ENCODE results near the gene MAOB.
"Not testable (repeated sequence)": the region's sequence is repeated elsewhere in the genome, so short reads cannot be mapped to it uniquely, and the experiment has no call there.

Gene MAOB

GRCh38 chrX:43728002-43728401 lies 154.2 kb downstream of the MAOB start:
- Histone ChIP-seq H3K27me3 (ENCODE audit: control insufficient read depth, low read length) (no peaks in the 10 kb centered on the region), H3K36me3 (ENCODE audit: control insufficient read depth, low read length) (no peaks in the 10 kb centered on the region), H3K4me2 (ENCODE audit: low read length) (no peak overlapping the region), H3K27ac (ENCODE audit: low read depth, low read length) (no peak overlapping the region), H3K4me1 (ENCODE audit: control insufficient read depth, low read length) (no peaks in the 10 kb centered on the region), H4K20me1 (ENCODE audit: control insufficient read depth, insufficient read depth, low read depth, low read length) (no peaks in the 10 kb centered on the region), H3F3A (ENCODE audit: control insufficient read depth, insufficient read depth) (no peaks in the 10 kb centered on the region), H3K79me2 (ENCODE audit: control insufficient read depth, low read length) (no peaks in the 10 kb centered on the region), H3K4me3 (ENCODE audit: low read length) (no peak overlapping the region), H3K9me3 (ENCODE audit: control insufficient read depth, insufficient read depth, low read length) (no peaks in the 10 kb centered on the region), H3K9me2 (replicated peaks; ENCODE audit: control insufficient read depth, low read length) (no peaks in the 10 kb centered on the region)
- no peak for TF ChIP-seq CTCF (IDR thresholded peaks at IDR 0.05; ENCODE audit: low read depth, low read length, poor library complexity, severe bottlenecking)

- not testable (repeated sequence) for H3K9me3 ChIP-seq (ENCODE audit: control insufficient read depth, insufficient read depth, low read length); H4K20me1 ChIP-seq (ENCODE audit: control insufficient read depth, insufficient read depth, low read depth, low read length); H3K27me3 ChIP-seq (ENCODE audit: control insufficient read depth, low read length); H3K27ac ChIP-seq (ENCODE audit: low read depth, low read length); H3K36me3 ChIP-seq (ENCODE audit: control insufficient read depth, low read length); H3K4me1 ChIP-seq (ENCODE audit: control insufficient read depth, low read length); H3F3A ChIP-seq (ENCODE audit: control insufficient read depth, insufficient read depth); H3K4me2 ChIP-seq (ENCODE audit: low read length); H3K79me2 ChIP-seq (ENCODE audit: control insufficient read depth, low read length); H3K9me2 ChIP-seq (replicated peaks; ENCODE audit: control insufficient read depth, low read length); H3K4me3 ChIP-seq (ENCODE audit: low read length)
These were observed 155.0 kb downstream of the MAOB start for GRCh38 chrX:43727254-43727653.

GRCh38 chrX:43725227-43725626 lies 157.0 kb downstream of the MAOB start:
- not testable (repeated sequence) for H3K27me3 ChIP-seq (ENCODE audit: control insufficient read depth, low read length)

GRCh38 chrX:43720961-43721360 lies 161.3 kb downstream of the MAOB start:
- Histone ChIP-seq H3K4me1 (ENCODE audit: control insufficient read depth, low read length) (no peaks in the 10 kb centered on the region), H3K27ac (ENCODE audit: low read depth, low read length) (no peak overlapping the region), H3F3A (ENCODE audit: control insufficient read depth, insufficient read depth) (no peaks in the 10 kb centered on the region), H3K9me3 (ENCODE audit: control insufficient read depth, insufficient read depth, low read length) (no peaks in the 10 kb centered on the region), H3K27me3 (ENCODE audit: control insufficient read depth, low read length) (no peaks in the 10 kb centered on the region), H3K79me2 (ENCODE audit: control insufficient read depth, low read length) (no peaks in the 10 kb centered on the region), H4K20me1 (ENCODE audit: control insufficient read depth, insufficient read depth, low read depth, low read length) (no peaks in the 10 kb centered on the region), H3K4me3 (ENCODE audit: low read length) (no peak overlapping the region), H3K9me2 (replicated peaks; ENCODE audit: control insufficient read depth, low read length) (no peaks in the 10 kb centered on the region), H3K4me2 (ENCODE audit: low read length) (no peak overlapping the region), H3K36me3 (ENCODE audit: control insufficient read depth, low read length) (no peaks in the 10 kb centered on the region)
- TF ChIP-seq EZH2phosphoT487 (IDR thresholded peaks at IDR 0.05; ENCODE audit: borderline replicate concordance, low read length): no peak
- no peak for TF ChIP-seq CTCF (IDR thresholded peaks at IDR 0.05; ENCODE audit: low read depth, low read length, poor library complexity, severe bottlenecking)

More at GRCh38 chrX:43725227-43725626, 157.0 kb downstream of the MAOB start:
- not testable (repeated sequence) for H3K4me3 ChIP-seq (ENCODE audit: low read length); H3K9me2 ChIP-seq (replicated peaks; ENCODE audit: control insufficient read depth, low read length); H3K4me2 ChIP-seq (ENCODE audit: low read length); H4K20me1 ChIP-seq (ENCODE audit: control insufficient read depth, insufficient read depth, low read depth, low read length); H3K4me1 ChIP-seq (ENCODE audit: control insufficient read depth, low read length); H3K9me3 ChIP-seq (ENCODE audit: control insufficient read depth, insufficient read depth, low read length); H3F3A ChIP-seq (ENCODE audit: control insufficient read depth, insufficient read depth); H3K79me2 ChIP-seq (ENCODE audit: control insufficient read depth, low read length); H3K36me3 ChIP-seq (ENCODE audit: control insufficient read depth, low read length); H3K27ac ChIP-seq (ENCODE audit: low read depth, low read length)

Measured in DOHH2 (cell line).